ENCODE results near the gene MYO16. TPM values are rescaled to one million over a fixed set of nuclear protein-coding genes. Genes with fewer than 3 reads are reported as not detected.
A peak's percentile ranks its signal among the peaks of the same experiment; 100 is the strongest.

The MYO16 gene
- total RNA-seq, 1 experiment from 2014 or later, result not detected

DNA sequence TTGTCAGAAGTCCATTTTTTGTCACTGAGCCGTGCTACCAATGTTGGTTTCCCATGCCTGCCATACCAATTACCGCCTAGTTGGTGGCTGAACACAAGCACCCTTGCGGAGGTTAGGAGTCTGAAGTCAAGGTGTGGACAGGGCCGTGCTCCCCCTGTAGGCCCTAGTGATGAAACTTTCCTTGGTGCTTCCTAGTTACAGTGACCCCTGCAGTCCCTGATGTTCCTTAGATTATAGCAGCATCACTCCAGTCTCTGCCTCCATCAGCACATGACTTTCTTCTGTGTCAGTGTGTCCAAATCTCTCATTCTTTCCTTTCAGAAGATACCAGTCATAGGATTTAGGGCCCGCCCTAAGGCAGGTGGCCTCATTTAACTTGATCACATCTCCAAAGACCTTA lies 99.0 kb downstream of the MYO16 start:
- Mint-ChIP-seq H3K27ac (no peak overlapping the region), H3K27me3 (ENCODE audit: low read depth) (no peaks in the 10 kb centered on the region), H3K36me3 (ENCODE audit: insufficient read depth in 1 of 3, low read depth in 3 of 3) (no peaks in the 10 kb centered on the region), H3K4me3 (no peak overlapping the region), H3K4me1 (peaks cover 0 to 2% of the 10 kb centered on the region in 2 experiments; a peak in 1 of 4 replicates), H3K9me3 (no peaks in the 10 kb centered on the region)
- Histone ChIP-seq H3K9me3 (ENCODE audit: control insufficient read depth, low read depth, low read length) (no peaks in the 10 kb centered on the region), H3K4me2 (ENCODE audit: insufficient read depth, insufficient read length, low read length) (no peak overlapping the region), H4K8ac (replicated peaks; ENCODE audit: insufficient read length, low read depth, low read length) (no peak overlapping the region), H2BK15ac (ENCODE audit: low read depth, low read length) (no peak overlapping the region), H4K20me1 (ENCODE audit: control insufficient read depth, insufficient read depth, insufficient read length) (no peaks in the 10 kb centered on the region), H2BK20ac (ENCODE audit: low read depth, low read length, poor library complexity, severe bottlenecking) (no peak overlapping the region), H3K14ac (ENCODE audit: insufficient read depth, low read length) (no peak overlapping the region), H3K23ac (ENCODE audit: insufficient read length, low read depth, low read length) (no peak overlapping the region), H3K27ac (ENCODE audit: insufficient read length, low read depth, low read length) (no peak overlapping the region), H2AK5ac (ENCODE audit: insufficient read length, low read length) (no peak overlapping the region), H2BK5ac (ENCODE audit: insufficient read length, low read length) (no peak overlapping the region), H4K91ac (ENCODE audit: insufficient read length, low read depth, low read length) (no peak overlapping the region), H3K27me3 (ENCODE audit: insufficient read depth, low read length) (no peaks in the 10 kb centered on the region), H2AFZ (ENCODE audit: low read length) (no peak overlapping the region), H3K4ac (ENCODE audit: low read depth, low read length) (no peak overlapping the region), H2BK12ac (ENCODE audit: insufficient read length, low read depth, low read length) (no peak overlapping the region), H2BK120ac (ENCODE audit: low read depth, low read length, poor library complexity, severe bottlenecking) (no peak overlapping the region), H3K9ac (ENCODE audit: extremely low read depth, insufficient read length, low read length) (no peak overlapping the region), H3K23me2 (ENCODE audit: insufficient read length, low read depth, low read length, poor library complexity, severe bottlenecking) (no peaks in the 10 kb centered on the region), H3K18ac (ENCODE audit: insufficient read length, low read depth, low read length) (no peak overlapping the region), H3K79me2 (ENCODE audit: insufficient read depth, low read length) (no peaks in the 10 kb centered on the region), H3T11ph (ENCODE audit: low read length) (no peak overlapping the region), H3K79me1 (ENCODE audit: insufficient read depth, low read depth, low read length, poor library complexity, severe bottlenecking) (no peaks in the 10 kb centered on the region), H4K5ac (ENCODE audit: insufficient read length, low read depth, low read length) (no peak overlapping the region), H3K4me1 (ENCODE audit: insufficient read depth, low read length) (no peaks in the 10 kb centered on the region), H3K56ac (ENCODE audit: insufficient read length, low read depth, low read length) (no peak overlapping the region)
- peak; percentile 87 for DNase-seq
- TF ChIP-seq, protein P1, sequence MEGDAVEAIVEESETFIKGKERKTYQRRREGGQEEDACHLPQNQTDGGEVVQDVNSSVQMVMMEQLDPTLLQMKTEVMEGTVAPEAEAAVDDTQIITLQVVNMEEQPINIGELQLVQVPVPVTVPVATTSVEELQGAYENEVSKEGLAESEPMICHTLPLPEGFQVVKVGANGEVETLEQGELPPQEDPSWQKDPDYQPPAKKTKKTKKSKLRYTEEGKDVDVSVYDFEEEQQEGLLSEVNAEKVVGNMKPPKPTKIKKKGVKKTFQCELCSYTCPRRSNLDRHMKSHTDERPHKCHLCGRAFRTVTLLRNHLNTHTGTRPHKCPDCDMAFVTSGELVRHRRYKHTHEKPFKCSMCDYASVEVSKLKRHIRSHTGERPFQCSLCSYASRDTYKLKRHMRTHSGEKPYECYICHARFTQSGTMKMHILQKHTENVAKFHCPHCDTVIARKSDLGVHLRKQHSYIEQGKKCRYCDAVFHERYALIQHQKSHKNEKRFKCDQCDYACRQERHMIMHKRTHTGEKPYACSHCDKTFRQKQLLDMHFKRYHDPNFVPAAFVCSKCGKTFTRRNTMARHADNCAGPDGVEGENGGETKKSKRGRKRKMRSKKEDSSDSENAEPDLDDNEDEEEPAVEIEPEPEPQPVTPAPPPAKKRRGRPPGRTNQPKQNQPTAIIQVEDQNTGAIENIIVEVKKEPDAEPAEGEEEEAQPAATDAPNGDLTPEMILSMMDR (conservative IDR thresholded peaks at IDR 0.05), result peak; percentile 89
- no CpG with 5 or more reads among the region's 5 CpGs for WGBS (ENCODE audit: extremely low coverage, insufficient read length, low lambda C conversion rate)
